Stimulated activated CD4-positive, alpha-beta T cell treated with anti-CD3 and anti-CD28 coated beads, Interleukin-15, amount 100 ng/mL, for 24 hours (primary cell): ENCODE results near the gene LGR6.
"Not testable (repeated sequence)": the region's sequence is repeated elsewhere in the genome, so short reads cannot be mapped to it uniquely, and the experiment has no call there.

Source experiments
- DNase-seq: peaks from one replicate; pipeline ENCODE4 v3.0.0-alpha.2; 2020

Gene LGR6

GRCh38 chr1:202224453-202224852, 30.9 kb downstream of the LGR6 start:
- no peak for DNase-seq

GRCh38 chr1:202225131-202225530, 31.5 kb downstream of the LGR6 start:
- no peak for DNase-seq

GRCh38 chr1:202227053-202227672, 33.6 kb downstream of the LGR6 start:
- DNase-seq: no peak

- no peak for DNase-seq
Measured at GRCh38 chr1:202227997-202228401, 34.4 kb downstream of the LGR6 start.

DNA sequence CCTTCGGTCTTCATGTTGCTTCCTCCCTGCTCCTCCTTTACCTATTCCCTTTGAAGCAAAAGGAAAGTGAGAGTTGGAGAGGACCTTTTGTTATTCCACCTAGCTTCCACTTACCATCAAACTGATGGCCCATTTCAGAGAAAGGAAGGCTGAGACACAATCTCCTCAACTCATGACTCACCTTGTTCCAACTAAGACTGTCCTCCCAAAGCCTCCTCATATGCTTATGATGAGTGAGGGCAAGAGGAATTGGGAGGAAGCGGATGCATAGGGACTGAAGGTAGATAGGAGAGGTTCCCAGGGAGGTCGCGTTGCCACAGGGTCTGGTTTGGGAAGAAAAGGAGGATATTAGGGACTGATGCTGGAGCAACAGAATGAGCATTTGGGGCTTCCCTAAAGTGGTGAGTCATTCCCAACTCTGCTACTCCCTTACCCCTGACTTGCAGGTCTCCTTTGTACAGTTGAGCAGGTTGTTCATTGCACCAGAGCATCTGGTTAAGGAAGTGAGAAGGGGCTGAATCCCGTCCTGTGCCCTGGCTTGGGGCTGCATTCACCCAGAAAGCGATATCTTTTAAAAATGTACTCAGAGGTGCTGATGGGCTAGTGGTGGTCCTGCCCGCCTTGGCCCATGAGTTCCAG, 35.0 kb downstream of the LGR6 start:
- no peak for DNase-seq

- no peak for DNase-seq
Measured at GRCh38 chr1:202229376-202229775, 35.8 kb downstream of the LGR6 start.

DNA sequence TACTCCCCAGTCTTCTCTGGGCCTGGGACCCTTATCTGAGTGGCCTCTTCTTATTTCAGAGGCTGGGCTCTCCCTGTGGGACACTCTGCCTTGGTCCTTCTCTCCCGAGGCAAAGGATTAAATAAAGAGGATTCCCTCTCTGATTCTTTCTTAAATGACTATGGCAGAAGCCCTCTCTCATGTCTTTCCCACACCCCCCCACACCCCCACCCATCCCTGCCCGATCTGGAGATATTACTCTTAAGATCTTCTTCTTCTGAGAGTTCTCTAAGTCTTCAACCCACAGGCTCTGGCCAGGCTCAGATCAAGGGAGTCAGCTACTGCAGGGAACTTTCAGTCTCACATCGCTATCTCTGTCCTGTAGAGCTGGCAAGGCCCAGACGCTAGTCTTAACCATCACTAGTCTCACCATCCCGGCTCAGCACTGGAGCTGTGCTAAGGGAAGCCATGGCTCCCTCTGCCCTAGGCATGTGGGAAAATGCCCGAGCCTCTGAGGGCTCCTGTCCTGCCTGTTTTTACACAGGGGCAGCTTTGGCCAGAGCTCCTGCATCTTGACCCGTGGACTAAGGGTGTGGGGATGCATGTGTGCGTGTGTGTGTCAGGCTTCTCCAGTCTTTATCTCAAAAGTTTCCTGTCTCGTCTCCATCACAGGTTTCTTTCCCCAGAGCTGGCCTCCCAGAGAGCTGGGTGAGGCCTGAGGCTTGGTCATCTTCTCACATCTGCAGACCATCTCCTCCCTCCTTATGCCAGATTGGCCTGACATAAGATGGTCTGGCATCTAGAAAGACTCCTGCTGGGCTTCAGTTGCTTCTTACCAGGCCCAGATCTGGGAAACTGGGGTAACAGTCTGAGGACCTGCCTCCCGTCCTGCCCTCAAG, 36.7 kb downstream of the LGR6 start:
- DNase-seq: no peak

DNA sequence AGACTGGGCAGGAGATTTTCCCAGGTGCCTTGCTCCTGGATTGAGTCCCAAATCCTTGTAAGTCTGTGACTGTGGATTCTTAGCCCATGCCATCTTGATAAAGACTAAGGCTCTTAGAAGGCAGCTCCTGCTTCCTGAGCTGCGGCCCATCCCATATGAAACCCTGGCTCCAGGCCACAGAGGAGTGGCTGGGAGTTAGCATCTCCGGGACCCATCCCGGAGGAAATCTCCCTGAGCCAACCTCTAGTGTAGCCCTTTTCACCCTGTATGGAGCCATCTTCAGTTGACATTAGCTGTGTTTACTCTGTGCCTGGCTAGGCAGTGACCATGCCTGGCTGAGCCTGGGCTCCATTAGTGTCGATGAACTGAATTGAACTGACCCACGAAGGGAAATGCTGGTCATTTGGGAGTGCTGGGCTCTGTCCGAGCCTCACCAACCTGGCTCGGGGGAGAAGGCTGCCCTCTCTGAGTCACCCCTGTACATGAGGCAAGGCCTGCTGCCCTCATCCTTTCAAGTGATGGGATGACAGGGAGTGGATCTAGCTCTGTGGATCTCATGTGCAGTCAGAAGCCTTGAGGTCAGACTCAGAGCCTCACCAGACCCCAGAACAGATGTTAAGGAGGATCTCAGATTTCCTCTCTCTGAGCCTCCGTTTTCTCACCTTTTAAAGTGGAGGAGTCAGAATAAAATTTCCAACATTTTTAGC, 37.5 kb downstream of the LGR6 start:
- no peak for DNase-seq

DNA sequence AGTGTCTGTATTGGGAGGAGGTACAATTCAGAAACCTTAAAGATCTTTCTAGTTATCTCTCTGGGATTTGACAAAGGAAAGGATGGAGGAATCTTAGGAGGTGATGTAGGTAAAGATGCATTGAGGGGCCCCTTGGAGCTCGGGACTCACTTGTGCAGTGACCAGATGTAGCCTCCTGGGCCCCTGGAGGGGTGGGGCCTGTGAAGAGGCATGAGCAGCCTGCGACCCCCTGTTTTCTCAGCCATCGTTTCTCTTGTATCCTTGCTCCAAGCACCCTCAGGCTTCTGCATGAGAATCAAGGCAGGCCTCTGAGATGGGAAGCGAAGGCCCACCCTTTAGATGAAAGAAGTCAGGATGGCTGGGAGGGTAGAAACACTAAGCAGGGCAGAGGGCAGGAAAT, 39.6 kb downstream of the LGR6 start:
- DNase-seq: no peak

DNA sequence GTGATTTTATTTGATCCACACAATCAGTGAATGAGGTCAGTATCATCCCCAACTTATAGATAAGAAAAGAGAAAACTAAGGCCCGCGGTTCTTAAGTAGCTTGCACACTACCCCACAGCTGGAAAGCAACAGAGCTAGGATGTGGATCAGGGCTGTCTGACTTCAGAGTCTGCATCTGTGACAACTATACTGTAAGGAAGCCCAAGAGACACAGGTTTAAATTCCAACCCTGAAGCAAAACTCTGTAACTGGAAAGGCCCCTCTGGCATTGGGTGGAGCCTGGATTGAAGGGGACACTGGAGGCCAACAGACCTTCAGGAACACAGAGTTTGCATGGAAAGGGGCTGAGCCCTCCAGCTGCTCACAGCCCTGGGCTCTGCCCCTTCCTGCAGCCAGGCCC, 40.2 kb downstream of the LGR6 start:
- no peak for DNase-seq

DNA sequence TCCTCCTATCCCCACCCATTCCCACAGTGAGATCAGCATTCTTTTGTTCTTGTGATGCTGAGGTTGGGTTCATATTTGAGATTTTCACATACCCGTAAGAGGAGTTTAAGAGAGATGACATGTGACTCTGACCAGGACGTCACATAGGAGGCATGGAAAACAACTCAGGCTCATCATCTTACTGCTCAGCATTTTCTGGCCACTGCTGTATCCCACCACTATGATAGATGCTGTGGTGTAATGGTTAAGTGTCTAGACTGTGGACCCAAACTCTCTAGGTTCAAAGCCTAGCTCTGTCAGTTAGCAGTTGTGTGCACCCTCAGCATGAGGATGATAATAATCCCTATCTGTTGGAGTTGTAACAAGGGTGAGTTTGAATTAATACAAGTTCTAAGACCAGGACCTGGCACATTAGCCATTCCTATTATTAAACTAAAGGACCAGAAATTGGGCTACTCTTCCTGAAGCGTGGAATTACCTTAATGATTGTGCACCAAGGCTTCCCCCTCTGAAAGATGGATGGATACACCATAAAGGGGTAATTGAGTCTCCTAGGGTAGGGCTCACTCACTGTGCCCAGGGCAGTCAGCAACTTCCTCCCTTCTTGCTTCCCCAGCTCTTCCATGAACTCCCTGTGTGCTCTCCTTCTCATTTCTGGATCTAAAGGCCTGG, 40.9 kb downstream of the LGR6 start:
- DNase-seq: no peak

GRCh38 chr1:202235003-202235660, 41.5 kb downstream of the LGR6 start:
- DNase-seq: no peak

DNA sequence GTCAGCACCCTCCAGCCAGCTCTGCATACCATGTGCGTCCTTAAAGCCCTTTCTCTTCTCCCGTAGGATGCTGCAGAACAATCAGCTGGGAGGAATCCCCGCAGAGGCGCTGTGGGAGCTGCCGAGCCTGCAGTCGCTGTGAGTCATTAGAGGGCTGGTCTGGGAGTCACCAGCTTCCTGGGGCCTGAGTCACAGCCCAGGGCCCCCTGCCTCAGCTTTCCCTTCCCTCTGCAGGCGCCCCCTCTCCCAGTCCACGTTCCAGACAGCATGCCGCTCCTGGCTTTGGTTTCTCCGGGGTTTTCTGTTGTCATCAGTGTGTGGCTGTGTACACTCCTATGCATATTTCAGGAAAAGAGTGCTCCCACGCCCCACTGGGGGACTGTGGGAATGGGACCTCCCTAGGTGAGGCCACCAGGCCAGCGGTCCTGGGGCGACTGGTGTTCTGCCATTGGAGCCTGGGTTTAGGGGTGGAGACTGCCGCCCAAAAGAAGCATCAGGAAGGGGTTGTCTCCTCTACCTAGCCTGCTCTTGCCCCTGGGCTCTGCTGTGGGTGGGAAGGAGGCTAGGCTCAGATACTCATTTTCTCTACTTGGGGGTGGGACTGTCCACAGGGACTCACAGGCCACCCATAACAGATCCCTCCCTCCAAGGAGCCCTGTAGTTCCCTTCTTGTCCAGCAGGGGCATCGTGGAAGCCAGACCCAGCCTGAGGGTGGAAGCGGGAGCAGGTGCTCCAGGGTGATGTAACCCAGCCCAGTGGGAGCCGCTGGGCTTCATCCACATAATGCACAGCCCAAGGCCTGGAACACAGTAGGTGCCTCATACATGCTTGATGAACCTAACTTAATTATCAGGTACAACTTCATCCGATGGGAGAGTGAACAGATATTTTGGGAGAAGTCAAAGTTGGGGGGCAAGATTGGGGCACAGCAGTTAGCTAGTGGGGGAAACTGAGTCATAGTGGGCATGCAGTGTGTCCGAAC, 42.5 kb downstream of the LGR6 start:
- DNase-seq: peak; percentile 83

- peak; percentile 48 for DNase-seq
Measured at GRCh38 chr1:202237052-202237451, 43.5 kb downstream of the LGR6 start.

DNA sequence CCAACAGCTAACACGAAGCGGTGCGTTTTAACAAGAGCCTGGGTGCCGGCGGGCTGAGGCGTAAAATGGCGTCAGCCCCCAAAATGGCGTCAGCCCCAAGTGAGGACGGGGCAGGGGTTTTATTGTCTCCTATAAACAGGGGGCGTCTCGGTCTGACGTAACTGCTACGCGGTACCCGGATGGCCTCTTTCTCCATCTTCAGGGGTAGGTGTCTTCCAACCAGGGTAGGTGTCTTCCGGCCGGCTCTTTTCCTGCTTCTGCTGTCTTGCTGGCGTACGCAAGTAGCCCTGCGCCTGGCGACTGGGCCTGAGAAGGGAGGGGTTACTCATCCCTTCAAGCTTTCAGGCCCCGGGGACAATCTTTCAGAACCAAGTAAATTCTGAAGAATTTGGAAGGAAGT, 45.3 kb downstream of the LGR6 start:
- DNase-seq: no peak

- not testable (repeated sequence) for DNase-seq
Measured at GRCh38 chr1:202240226-202240625, 46.6 kb downstream of the LGR6 start.

GRCh38 chr1:202240956-202241355, 47.4 kb downstream of the LGR6 start:
- DNase-seq: no peak

DNA sequence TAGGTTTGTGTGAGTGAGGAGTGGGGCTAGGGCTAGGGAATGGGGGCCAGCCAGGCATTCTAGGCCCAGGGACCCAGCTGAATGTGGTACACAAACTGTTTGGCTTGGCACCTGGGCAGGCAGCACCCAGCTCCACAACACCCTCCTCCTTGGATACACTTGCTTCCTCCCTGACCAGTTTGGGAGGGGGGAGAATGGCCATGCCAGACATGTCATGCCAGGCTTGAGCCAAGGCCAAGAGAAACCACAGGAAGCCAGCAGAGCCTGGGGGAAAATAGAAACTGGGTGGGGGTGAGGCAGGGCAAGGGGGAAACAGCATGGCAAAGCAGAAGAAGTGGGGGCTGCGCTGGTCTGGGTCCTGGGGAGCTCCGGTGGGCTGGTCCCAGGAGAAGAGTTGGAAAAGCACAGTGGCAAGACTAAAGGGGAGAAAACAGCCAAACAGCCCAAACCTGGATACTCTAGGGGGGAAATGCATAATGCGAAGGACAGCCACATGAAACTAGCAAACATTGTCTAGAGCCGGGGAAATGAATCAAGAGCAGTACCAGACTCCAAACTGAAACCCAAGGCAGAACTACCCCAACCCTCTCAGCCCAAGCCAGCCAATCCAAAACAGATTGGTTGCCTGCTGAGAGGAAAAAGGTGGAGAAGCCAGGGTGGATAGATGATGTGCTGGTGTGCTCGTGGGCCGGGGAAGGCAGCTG, 47.9 kb downstream of the LGR6 start:
- DNase-seq: no peak

DNA sequence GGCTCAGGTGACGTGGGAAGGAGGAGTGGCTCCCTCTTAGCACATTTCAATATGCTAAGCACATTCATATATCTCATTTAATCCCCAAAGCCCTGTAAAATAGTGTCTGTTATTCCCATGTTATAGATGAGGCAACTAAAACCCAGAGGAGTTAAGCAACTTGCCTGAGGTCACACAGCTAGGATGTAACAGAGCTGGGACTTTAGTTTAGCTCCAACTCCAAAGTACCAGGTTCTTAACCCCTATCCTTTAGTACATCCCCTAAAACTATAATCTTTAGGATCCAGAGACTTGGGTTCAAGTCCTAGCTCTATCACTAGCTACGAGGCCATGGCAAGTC, 48.5 kb downstream of the LGR6 start:
- DNase-seq: no peak

- DNase-seq: no peak
Measured at GRCh38 chr1:202243006-202243405, 49.4 kb downstream of the LGR6 start.
